ENCODE measurements around the gene RABAC1. TPM values are rescaled to one million over a fixed set of nuclear protein-coding genes. Genes with fewer than 3 reads are reported as not detected.

Gene RABAC1
- total and polyA plus RNA-seq, 9 of the 15 experiments (the other 6 are each of a cell fraction or from before 2014, with no cell fraction given): 2.4 to 28.1 (median 9.3) TPM

GRCh38 chr19:41919948-41920712, 39.0 kb downstream of the RABAC1 start:
- intact Hi-C loops (cut with micrococcal nuclease): no loop called here
- no peak overlapping the region for H3K9ac ChIP-seq (ENCODE audit: insufficient read depth in 1 of 2, low read depth in 2 of 2, low read length in 2 of 2)
- DNase-seq (ENCODE audit: extremely low read depth in 1 of 4, low spot score in 3 of 4) (no peak), FAIRE-seq (peak; percentile 72), ATAC-seq (no peak)
- no peak overlapping the region for H3K4me2 ChIP-seq (ENCODE audit: insufficient read depth, low read length)
- WGBS (ENCODE audit: insufficient coverage, low coverage, missing lambda C conversion rate): 66% methylated on average over 33 of the region's 33 CpGs
- ChIA-PET CTCF (ENCODE audit: low intra/inter-chr PET ratio) (no interaction called here), POLR2A (interaction anchor here (1.0 kb wide), 1 partner anchor 31 kb away, joined by 4 read pairs; no protein-coding TSS in a partner anchor)
- H3K79me2 ChIP-seq (ENCODE audit: control insufficient read depth, insufficient read depth, low read length): no peaks in the 10 kb centered on the region
- peaks cover 0 to 28% of the 10 kb centered on the region in 2 experiments; a peak in 3 of 5 replicates for H3K4me1 ChIP-seq (replicated peaks in 1 of 2; ENCODE audit: control insufficient read depth in 2 of 2, insufficient read depth in 2 of 2, low read length in 2 of 2)
- no peak overlapping the region for H3K4me3 ChIP-seq
- H3K36me3 ChIP-seq (ENCODE audit: control insufficient read depth, insufficient read depth, low read length): no peaks in the 10 kb centered on the region
- in situ Hi-C loops (cut with MboI): no loop called here
- no TSS peak for BruUV-seq (replicated peaks)
- no peaks in the 10 kb centered on the region for H3K9me1 ChIP-seq (ENCODE audit: control insufficient read depth, insufficient read depth, low read length)
- H3K27ac ChIP-seq (ENCODE audit: extremely low read depth, low read depth, low read length): no peak overlapping the region; the same call in 2 of the 3 replicates
- peaks cover 14 to 36% of the 10 kb centered on the region in 2 experiments; a peak in 4 of 5 replicates for H3K27me3 ChIP-seq (ENCODE audit: control insufficient read depth in 2 of 2, insufficient read depth in 2 of 2, low read length in 2 of 2)
- no peaks in the 10 kb centered on the region; the same call in 1 of the 2 replicates for H3K9me3 ChIP-seq (replicated peaks; ENCODE audit: control insufficient read depth, insufficient read depth, low read depth, low read length)
- no peak overlapping the region for H2AFZ ChIP-seq (ENCODE audit: low read depth, low read length)
- H4K20me1 ChIP-seq (replicated peaks; ENCODE audit: control insufficient read depth, insufficient read depth, low read length): peaks cover 8% of the 10 kb centered on the region; the same call in 1 of the 2 replicates
- TF ChIP-seq ZNF79 (CRISPR knock-in tag; IDR thresholded peaks at IDR 0.05; ENCODE audit: low read depth) (no peak), GTF2A2 (tag; IDR thresholded peaks at IDR 0.05) (no peak), NR2C1 (IDR thresholded peaks at IDR 0.05) (no peak), NR2C1 (tag; IDR thresholded peaks at IDR 0.05) (no peak), SOX6 (IDR thresholded peaks at IDR 0.05) (no peak), SIN3A (IDR thresholded peaks at IDR 0.05; ENCODE audit: borderline replicate concordance in 2 of 2, control insufficient read depth in 1 of 2, low read depth in 2 of 2, low read length in 2 of 2) (no peak), ZNF696 (CRISPR knock-in tag; conservative IDR thresholded peaks at IDR 0.05) (no peak), ELF1 (tag; IDR thresholded peaks at IDR 0.05) (no peak), ZNF695 (CRISPR knock-in tag; IDR thresholded peaks at IDR 0.05) (no peak), IRF2 (CRISPR knock-in tag; IDR thresholded peaks at IDR 0.05) (peak; percentile 72; the same call in 1 of the 2 replicates), CEBPG (CRISPR knock-in tag; IDR thresholded peaks at IDR 0.05) (0 out of 2 replicates have a peak, but pooled peaks have one; percentile 16), CEBPG (tag; conservative IDR thresholded peaks at IDR 0.05 in 1 of 2, IDR thresholded peaks at IDR 0.05 in 1 of 2) (no peak), FOXK2 (conservative IDR thresholded peaks at IDR 0.05 in 1 of 2, IDR thresholded peaks at IDR 0.05 in 1 of 2; ENCODE audit: low read depth in 2 of 2) (no peak), POLR2H (tag; IDR thresholded peaks at IDR 0.05; ENCODE audit: low read depth) (no peak), PTTG1 (tag; IDR thresholded peaks at IDR 0.05; ENCODE audit: low read depth) (no peak)
- TF ChIP-seq, protein P1, sequence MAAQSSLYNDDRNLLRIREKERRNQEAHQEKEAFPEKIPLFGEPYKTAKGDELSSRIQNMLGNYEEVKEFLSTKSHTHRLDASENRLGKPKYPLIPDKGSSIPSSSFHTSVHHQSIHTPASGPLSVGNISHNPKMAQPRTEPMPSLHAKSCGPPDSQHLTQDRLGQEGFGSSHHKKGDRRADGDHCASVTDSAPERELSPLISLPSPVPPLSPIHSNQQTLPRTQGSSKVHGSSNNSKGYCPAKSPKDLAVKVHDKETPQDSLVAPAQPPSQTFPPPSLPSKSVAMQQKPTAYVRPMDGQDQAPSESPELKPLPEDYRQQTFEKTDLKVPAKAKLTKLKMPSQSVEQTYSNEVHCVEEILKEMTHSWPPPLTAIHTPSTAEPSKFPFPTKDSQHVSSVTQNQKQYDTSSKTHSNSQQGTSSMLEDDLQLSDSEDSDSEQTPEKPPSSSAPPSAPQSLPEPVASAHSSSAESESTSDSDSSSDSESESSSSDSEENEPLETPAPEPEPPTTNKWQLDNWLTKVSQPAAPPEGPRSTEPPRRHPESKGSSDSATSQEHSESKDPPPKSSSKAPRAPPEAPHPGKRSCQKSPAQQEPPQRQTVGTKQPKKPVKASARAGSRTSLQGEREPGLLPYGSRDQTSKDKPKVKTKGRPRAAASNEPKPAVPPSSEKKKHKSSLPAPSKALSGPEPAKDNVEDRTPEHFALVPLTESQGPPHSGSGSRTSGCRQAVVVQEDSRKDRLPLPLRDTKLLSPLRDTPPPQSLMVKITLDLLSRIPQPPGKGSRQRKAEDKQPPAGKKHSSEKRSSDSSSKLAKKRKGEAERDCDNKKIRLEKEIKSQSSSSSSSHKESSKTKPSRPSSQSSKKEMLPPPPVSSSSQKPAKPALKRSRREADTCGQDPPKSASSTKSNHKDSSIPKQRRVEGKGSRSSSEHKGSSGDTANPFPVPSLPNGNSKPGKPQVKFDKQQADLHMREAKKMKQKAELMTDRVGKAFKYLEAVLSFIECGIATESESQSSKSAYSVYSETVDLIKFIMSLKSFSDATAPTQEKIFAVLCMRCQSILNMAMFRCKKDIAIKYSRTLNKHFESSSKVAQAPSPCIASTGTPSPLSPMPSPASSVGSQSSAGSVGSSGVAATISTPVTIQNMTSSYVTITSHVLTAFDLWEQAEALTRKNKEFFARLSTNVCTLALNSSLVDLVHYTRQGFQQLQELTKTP (IDR thresholded peaks at IDR 0.05; ENCODE audit: low read depth in 1 of 2, partially characterized antibody in 2 of 2): no peak
- TF ChIP-seq, protein P2, sequence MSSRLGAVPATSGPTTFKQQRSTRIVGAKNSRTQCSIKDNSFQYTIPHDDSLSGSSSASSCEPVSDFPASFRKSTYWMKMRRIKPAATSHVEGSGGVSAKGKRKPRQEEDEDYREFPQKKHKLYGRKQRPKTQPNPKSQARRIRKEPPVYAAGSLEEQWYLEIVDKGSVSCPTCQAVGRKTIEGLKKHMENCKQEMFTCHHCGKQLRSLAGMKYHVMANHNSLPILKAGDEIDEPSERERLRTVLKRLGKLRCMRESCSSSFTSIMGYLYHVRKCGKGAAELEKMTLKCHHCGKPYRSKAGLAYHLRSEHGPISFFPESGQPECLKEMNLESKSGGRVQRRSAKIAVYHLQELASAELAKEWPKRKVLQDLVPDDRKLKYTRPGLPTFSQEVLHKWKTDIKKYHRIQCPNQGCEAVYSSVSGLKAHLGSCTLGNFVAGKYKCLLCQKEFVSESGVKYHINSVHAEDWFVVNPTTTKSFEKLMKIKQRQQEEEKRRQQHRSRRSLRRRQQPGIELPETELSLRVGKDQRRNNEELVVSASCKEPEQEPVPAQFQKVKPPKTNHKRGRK (tag; IDR thresholded peaks at IDR 0.05): no peak
